LNCAP (cell line): ENCODE results near the gene NEUROD4.

Source experiments
- TF ChIP-seq, protein P1 (sequence below): fragments of 450-650 bp; IDR thresholded peaks from 2 replicates; pipeline ENCODE4 v1.5.1; 2017; ENCODE audit warnings: mild to moderate bottlenecking

Gene NEUROD4, protein sequence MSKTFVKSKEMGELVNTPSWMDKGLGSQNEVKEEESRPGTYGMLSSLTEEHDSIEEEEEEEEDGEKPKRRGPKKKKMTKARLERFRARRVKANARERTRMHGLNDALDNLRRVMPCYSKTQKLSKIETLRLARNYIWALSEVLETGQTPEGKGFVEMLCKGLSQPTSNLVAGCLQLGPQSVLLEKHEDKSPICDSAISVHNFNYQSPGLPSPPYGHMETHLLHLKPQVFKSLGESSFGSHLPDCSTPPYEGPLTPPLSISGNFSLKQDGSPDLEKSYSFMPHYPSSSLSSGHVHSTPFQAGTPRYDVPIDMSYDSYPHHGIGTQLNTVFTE

GRCh38 chr12:55019784-55020183 is at the start of gene NEUROD4:
Gene NEUROD4, plus strand, starts transcription at chr12:55019974. Its CDS starts 6,466 bp downstream, at chr12:55026440.
- TF ChIP-seq, protein P1, sequence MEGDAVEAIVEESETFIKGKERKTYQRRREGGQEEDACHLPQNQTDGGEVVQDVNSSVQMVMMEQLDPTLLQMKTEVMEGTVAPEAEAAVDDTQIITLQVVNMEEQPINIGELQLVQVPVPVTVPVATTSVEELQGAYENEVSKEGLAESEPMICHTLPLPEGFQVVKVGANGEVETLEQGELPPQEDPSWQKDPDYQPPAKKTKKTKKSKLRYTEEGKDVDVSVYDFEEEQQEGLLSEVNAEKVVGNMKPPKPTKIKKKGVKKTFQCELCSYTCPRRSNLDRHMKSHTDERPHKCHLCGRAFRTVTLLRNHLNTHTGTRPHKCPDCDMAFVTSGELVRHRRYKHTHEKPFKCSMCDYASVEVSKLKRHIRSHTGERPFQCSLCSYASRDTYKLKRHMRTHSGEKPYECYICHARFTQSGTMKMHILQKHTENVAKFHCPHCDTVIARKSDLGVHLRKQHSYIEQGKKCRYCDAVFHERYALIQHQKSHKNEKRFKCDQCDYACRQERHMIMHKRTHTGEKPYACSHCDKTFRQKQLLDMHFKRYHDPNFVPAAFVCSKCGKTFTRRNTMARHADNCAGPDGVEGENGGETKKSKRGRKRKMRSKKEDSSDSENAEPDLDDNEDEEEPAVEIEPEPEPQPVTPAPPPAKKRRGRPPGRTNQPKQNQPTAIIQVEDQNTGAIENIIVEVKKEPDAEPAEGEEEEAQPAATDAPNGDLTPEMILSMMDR: no peak

DNA sequence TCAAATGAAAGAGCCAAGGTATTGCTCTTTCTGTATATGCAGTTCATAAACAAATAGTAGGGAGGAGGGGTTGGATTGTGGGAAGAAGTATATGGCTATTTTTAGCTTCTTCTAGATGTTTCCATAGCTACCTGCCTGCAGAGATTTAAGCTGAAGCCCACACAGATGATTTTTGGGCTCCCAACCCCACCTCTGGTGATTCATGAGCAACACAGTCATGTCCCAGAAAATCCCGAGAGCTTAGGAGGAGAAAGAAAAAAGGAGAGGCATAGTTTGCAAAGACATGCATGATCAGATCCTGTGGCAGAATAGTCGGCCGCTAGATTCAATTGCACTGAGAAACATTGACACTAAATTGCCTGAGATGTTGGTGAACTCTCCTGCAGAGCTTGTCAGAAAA is 49.0 kb upstream of the NEUROD4 start:
- TF ChIP-seq, protein P1: no peak

GRCh38 chr12:54973556-54973955 is 46.2 kb upstream of the NEUROD4 start:
- TF ChIP-seq, protein P1: no peak

DNA sequence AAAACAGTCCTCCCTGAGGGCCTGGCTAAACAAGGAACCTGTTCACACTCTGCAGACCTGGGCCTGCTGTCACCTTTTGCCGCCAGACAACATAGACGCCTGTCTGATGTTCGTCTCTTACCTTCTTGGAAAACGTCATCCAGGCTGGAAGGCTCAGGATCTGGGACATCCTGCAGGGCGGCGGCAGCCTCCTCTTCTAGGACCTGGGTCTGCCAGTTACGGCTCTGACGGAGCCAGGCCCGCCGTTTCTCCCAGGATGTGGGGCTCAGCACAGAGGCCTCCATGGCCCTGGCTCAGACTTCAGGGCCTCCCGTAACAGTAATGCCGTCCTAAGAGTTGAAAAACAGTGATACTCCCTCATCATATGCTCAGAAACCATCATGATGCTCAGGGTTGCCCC is 45.5 kb upstream of the NEUROD4 start:
- TF ChIP-seq, protein P1: no peak

DNA sequence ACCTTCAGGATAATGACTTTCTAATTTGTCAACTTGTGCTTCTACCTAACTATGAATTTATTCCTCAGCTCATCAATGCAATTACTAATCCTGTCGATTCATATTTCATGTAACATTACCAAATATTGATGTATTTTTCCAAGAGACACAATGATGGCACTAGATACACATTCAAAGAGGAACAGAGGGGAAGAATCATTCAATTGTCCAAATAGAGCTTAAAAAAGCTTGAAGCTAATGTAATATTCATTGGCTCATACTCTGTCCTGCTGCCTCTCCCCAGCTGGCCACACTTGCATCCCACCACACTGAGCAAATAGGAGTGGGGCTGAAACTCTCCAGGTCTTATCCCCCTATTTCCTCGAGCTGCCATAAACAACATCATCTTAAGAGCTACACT is 44.5 kb upstream of the NEUROD4 start:
- TF ChIP-seq, protein P1: no peak

DNA sequence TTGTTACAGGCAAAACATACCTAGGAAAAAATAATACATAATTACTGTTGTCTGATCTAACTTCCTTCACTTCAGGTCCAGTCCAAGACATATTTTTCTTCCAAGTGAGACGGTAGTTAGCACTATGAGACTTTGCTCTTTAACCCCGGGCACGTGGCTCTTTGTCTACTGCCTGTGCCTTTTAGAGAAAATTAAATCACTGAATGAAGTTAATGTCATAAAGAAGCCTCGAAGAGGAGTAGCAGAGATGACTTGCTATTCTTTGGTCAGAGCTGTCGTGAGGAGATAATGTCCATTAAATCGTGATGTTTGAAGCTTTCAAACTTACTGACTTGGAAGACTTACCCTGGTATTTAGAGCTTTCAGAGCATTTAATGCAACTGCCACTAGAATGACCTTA is 43.9 kb upstream of the NEUROD4 start:
- TF ChIP-seq, protein P1: no peak

- TF ChIP-seq, protein P1: no peak
Observed at GRCh38 chr12:54977155-54977554, 42.6 kb upstream of the NEUROD4 start.

GRCh38 chr12:54977857-54978256 is 41.9 kb upstream of the NEUROD4 start:
- TF ChIP-seq, protein P1: no peak
